GM12865 (cell line): ENCODE data around the gene JAKMIP1.
"Not testable (repeated sequence)": the region's sequence is repeated elsewhere in the genome, so short reads cannot be mapped to it uniquely, and the experiment has no call there.

Source experiments
- DNase-seq: peaks from one replicate; pipeline ENCODE4 v3.0.0; 2010; ENCODE audit warnings: low read depth
- H3K4me3 ChIP-seq: 2 replicates; pipeline ENCODE4 v1.5.1; 2011; ENCODE audit warnings: mild to moderate bottlenecking, low read depth, low read length, control low read depth
- TF ChIP-seq, protein P1 (sequence below): IDR thresholded peaks from 2 replicates; pipeline ENCODE4 v1.5.1; 2011; ENCODE audit warnings: low read length, control low read depth, low read depth, inconsistent platforms; ENCODE audit not compliant: insufficient read depth; ENCODE audit errors: missing control alignments

JAKMIP1 gene

GRCh38 chr4:5999356-5999755 is 201.0 kb downstream of the JAKMIP1 start:
- TF ChIP-seq, protein P1, sequence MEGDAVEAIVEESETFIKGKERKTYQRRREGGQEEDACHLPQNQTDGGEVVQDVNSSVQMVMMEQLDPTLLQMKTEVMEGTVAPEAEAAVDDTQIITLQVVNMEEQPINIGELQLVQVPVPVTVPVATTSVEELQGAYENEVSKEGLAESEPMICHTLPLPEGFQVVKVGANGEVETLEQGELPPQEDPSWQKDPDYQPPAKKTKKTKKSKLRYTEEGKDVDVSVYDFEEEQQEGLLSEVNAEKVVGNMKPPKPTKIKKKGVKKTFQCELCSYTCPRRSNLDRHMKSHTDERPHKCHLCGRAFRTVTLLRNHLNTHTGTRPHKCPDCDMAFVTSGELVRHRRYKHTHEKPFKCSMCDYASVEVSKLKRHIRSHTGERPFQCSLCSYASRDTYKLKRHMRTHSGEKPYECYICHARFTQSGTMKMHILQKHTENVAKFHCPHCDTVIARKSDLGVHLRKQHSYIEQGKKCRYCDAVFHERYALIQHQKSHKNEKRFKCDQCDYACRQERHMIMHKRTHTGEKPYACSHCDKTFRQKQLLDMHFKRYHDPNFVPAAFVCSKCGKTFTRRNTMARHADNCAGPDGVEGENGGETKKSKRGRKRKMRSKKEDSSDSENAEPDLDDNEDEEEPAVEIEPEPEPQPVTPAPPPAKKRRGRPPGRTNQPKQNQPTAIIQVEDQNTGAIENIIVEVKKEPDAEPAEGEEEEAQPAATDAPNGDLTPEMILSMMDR: no peak

GRCh38 chr4:5998333-5998936 is 201.9 kb downstream of the JAKMIP1 start:
- no peak overlapping the region for H3K4me3 ChIP-seq
- TF ChIP-seq, protein P1: peak; percentile 96
- DNase-seq: peak; percentile 71

More at GRCh38 chr4:5999356-5999755, 201.0 kb downstream of the JAKMIP1 start:
- no peak overlapping the region for H3K4me3 ChIP-seq
- DNase-seq: no peak

- no peak overlapping the region for H3K4me3 ChIP-seq
- TF ChIP-seq, protein P1: no peak
- peak; percentile 24 for DNase-seq
These were observed 203.7 kb downstream of the JAKMIP1 start for GRCh38 chr4:5996641-5997040.

GRCh38 chr4:5995901-5996623 is 204.3 kb downstream of the JAKMIP1 start:
- DNase-seq: peak; percentile 58
- no peak overlapping the region for H3K4me3 ChIP-seq
- TF ChIP-seq, protein P1: no peak

- H3K4me3 ChIP-seq: no peak overlapping the region
- no peak for DNase-seq
- TF ChIP-seq, protein P1: no peak
These were observed 206.2 kb downstream of the JAKMIP1 start for GRCh38 chr4:5993876-5994811.

GRCh38 chr4:5993346-5993745 is 207.0 kb downstream of the JAKMIP1 start:
- H3K4me3 ChIP-seq, DNase-seq: not testable (repeated sequence)

DNA sequence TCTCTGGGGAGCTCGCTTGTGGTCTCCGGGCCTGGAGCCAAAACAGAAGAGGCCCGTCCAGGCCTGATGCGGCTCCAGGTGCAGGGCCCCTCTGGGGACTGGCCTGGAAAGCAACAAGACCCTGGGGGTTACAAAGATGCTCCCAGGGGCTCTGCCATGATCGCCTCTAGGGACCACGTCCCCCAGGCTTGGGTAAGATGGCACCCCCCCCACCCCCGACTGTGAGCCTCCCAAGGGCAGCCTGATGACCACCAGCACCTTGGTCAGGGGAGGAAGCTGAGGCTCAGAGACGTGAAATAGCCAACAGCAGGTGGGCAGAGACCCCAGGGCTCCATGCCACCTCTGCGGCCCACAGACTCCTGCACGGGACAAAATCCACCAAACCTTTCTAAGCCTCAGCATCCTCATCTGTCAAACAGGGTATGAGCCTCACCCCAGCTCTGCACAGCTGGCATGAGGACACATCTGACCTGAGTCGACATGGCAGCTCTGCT is 207.5 kb downstream of the JAKMIP1 start:
- peak; percentile 14 for DNase-seq
- TF ChIP-seq, protein P1: no peak
- no peak overlapping the region for H3K4me3 ChIP-seq
